HTERT RPE-1 (cell line): ENCODE results near the gene PSMC4.

ENCODE experiments used
- in situ Hi-C: fragments of 300-500 bp; cut with MboI; formaldehyde crosslinking; loops from 4 replicates; pipeline ENCODE4 v1.14.3; 2020; ENCODE audit warnings: low sequenced_read_pairs

Gene PSMC4

GRCh38 chr19:39970675-39971379, at the start of gene PSMC4:
Gene PSMC4 (plus strand): TSS chr19:39971165. CDS start chr19:39971203, 38 bp downstream.
- in situ Hi-C loops, result no loop called here

DNA sequence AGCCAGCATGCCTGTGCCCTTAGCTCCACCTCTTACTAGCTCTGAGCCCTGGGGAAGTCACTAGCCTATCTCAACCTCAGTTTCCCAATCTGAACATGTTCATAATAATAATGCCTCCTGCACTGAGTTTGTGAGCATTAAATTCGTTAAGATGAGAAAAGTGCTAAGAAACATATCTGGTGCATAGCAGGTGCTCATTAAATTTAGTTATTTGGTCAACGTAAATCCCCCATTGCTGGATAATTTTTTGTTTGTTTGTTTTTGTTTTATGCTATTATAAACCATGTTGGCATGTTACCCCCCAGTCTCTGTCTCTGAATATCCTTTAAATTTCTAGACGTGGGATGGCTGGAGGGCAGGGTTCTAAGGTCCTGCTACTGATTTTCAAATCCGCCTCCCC, 47.1 kb upstream of the PSMC4 start:
- in situ Hi-C loops, result no loop called here

- in situ Hi-C loops, result no loop called here
These were observed 46.6 kb upstream of the PSMC4 start for GRCh38 chr19:39924389-39924788.

GRCh38 chr19:39924952-39925351, 46.0 kb upstream of the PSMC4 start:
- in situ Hi-C loops, result no loop called here

- in situ Hi-C loops, result no loop called here
These were observed 44.7 kb upstream of the PSMC4 start for GRCh38 chr19:39926170-39926760.

DNA sequence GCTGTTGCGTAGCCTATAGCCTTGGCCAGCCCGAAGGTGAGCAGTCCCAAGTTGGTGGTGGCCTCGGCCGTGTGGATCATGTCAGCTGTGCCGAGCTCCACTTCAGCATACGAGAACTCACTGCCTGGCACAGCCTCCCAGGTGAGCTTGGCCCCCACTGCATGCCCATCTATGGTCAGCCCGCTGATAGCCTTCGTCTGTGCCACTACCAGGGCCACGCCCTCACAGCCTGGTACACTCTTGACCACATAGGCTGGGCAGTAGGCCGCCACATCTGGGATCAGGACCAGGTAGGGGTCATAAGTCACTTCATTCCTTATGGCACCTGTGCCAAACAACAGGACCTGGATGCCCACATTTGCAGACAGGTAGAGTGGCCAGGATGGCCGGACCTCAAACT, 43.9 kb upstream of the PSMC4 start:
- in situ Hi-C loops, result no loop called here

GRCh38 chr19:39927524-39928356, 43.2 kb upstream of the PSMC4 start:
- in situ Hi-C loops, result no loop called here

GRCh38 chr19:39928357-39928725, 42.6 kb upstream of the PSMC4 start:
- in situ Hi-C loops, result no loop called here

- in situ Hi-C loops, result no loop called here
These were observed 41.2 kb upstream of the PSMC4 start for GRCh38 chr19:39929750-39930149.

- in situ Hi-C loops, result no loop called here
These were observed 36.2 kb upstream of the PSMC4 start, which contains the start of gene FCGBP for GRCh38 chr19:39934584-39935363. Gene FCGBP (minus strand): TSS chr19:39934634.

- in situ Hi-C loops, result no loop called here
These were observed 35.7 kb upstream of the PSMC4 start for GRCh38 chr19:39935364-39935661.

GRCh38 chr19:39936020-39936419, 34.9 kb upstream of the PSMC4 start:
- in situ Hi-C loops, result no loop called here

DNA sequence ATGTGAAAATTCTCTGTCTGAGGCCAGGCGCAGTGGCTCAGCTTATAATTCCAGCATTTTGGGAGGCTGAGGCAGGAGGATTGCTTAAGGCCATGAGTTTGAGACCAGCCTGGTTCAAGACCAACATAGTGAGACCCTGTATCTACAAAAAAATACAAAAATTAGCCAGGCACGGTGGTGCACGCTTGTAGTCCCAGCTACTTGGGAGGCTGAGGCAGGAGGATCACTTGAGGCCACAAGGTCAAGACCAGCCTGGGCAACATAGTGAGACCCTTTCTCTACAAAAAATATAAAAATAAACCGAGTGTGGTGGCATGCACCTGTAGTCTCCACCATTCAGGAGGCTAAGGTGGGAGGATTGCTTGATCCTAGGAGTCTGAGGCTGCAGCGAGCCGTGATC, 34.3 kb upstream of the PSMC4 start:
- in situ Hi-C loops, result no loop called here

GRCh38 chr19:39937094-39937720, 33.8 kb upstream of the PSMC4 start:
- in situ Hi-C loops, result no loop called here

GRCh38 chr19:39937787-39938186, 33.2 kb upstream of the PSMC4 start:
- in situ Hi-C loops, result no loop called here

DNA sequence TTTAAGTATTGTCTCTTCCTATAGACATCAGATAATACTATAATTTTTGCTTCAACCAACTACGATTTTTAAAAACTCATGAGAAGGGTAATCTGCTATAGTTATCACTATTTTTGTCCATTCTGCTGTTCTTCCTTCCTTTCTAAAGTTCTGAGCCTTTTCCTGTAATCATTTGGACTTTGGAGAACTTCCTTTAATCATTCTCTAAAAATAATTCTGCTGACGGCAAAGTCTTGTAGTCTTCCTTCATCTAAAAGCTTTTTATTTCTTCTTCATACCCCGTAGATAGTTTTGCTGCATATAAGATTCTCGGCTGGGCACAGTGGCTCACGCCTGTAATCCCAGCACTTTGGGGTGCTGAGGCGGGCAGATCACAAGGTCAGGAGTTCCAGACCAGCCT, 31.4 kb upstream of the PSMC4 start:
- in situ Hi-C loops, result no loop called here

DNA sequence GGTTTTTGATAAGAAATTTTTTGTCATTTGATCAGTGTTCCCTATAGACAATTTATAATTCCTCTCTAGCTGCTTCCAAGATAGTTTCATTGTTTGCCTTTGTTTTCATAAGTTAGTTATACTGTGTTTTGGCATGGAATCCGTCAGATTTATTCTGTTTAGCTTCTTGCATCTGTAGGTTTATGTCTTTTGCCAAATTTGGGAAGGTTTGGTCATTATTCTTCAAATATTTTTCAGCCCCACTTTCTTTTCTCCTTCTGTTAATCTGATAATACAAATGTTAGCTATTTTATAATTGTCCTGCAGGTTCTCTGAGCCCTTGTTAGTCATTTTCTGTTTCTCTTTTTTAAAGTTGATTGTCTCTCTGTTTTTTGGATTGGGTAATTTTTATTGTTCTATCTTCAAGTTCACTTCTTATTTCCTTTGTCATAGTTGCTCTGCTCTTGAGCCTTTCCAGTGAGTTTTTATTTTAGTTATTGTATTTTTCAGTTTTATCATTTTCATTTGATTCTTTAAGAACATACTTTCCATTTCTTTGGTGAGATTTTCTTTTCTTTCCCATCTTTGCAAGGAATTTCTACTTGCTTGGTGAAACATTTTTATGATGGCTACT, 30.6 kb upstream of the PSMC4 start:
- in situ Hi-C loops, result no loop called here

DNA sequence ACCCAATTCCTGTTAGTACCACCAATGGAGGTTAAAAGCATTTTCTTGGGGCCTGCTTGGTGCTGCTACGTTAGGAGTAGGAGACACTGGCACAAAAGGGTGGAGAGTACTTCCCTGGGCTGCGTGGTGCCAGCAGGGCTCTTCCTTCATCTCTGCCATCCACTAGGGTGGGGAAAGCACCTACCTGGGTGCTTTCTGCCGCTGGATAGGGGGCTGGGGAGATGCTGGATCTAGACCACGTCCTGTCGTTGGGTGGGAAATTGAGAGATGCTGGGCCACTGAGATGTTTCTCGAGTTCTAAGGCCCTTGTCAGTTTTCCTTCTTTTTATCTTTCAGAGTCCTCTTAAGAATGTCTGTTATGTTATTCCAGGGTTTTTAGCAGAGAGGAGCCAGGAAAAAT, 29.8 kb upstream of the PSMC4 start:
- in situ Hi-C loops, result no loop called here

GRCh38 chr19:39941615-39942365, 29.2 kb upstream of the PSMC4 start:
- in situ Hi-C loops, result no loop called here

- in situ Hi-C loops, result no loop called here
These were observed 28.6 kb upstream of the PSMC4 start for GRCh38 chr19:39942366-39942730.
